Prostate gland (tissue), 2 donors: ENCODE measurements around the gene PNMA5.

ENCODE experiments used
- CTCF ChIP-seq, 4 experiments: fragments of 200-600 bp in 2 of 4; fragments of 450-650 bp in 2 of 4; sonication (generic) in 2 of 4; IDR thresholded peaks; 1 replicate in 3 of 4; 2 replicates in 1 of 4; pipeline ENCODE4 v1.5.1; 2016 to 2019; ENCODE audit warnings: antibody characterized with exemption in 4 of 4, mild to moderate bottlenecking in 2 of 4, moderate library complexity in 2 of 4
- POLR2AphosphoS5 ChIP-seq: sonication (generic); formaldehyde crosslinking; IDR thresholded peaks from one replicate; pipeline ENCODE4 v1.6.1; 2017; ENCODE audit warnings: antibody characterized with exemption

GRCh38 chrX:153030801-153031200, 36.9 kb upstream of the PNMA5 start:
- no peak for TF ChIP-seq CTCF (IDR thresholded peaks at IDR 0.05)
- TF ChIP-seq POLR2AphosphoS5 = no peak
